Fibroblast of skin of right biceps (primary cell): ENCODE data around the gene VEZT.

ENCODE experiments used
- DNase-seq: peaks from one replicate; pipeline ENCODE4 v3.0.0-alpha.2; 2013

The VEZT gene

GRCh38 chr12:95325501-95325900, 107.9 kb downstream of the VEZT start:
- no peak for DNase-seq

GRCh38 chr12:95326445-95326844, 108.8 kb downstream of the VEZT start:
- DNase-seq = peak; percentile 84

GRCh38 chr12:95326855-95327254, 109.2 kb downstream of the VEZT start:
- no peak for DNase-seq

DNA sequence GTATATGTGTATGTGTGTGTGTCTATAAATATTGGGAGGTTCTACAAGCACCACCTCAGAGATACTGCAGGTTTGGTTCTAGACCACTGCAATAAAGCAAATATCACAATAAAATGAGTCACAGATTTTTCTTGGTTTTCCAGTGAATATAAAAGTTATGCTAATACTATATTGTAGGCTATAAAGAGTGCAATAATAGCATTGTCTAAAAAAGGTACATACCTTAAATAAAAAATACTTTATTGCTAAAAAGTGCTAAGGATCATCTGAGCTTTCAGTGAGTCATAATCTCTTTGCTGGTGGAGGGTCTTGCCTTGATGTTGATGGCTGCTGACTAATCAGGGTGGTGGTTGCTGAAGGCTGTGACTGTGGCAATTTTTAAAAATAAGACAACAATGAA, 111.1 kb downstream of the VEZT start:
- peak; percentile 53 for DNase-seq

DNA sequence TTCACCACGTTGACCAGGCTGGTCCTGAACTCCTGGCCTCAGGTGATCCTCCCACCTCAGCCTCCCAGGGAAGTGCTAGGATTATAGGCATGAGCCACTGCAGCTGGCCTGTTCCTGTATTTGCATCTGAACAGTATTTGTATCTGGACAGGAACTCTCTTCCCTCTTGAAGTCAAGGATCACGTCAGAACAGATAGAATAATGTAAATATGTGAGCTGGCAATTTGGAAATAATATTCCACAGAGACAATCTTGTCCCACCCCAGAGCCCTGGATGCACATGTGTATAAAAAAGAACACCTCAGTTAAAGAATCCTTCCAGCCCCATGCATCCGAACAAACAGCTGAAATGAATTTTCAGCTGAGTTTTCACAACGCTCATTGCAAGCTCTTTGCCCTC, 118.3 kb downstream of the VEZT start:
- DNase-seq = no peak

GRCh38 chr12:95336387-95337067, 118.9 kb downstream of the VEZT start:
- peak; percentile 89 for DNase-seq

GRCh38 chr12:95337146-95337545, 119.5 kb downstream of the VEZT start:
- peak; percentile 79 for DNase-seq

GRCh38 chr12:95339086-95339788, 121.6 kb downstream of the VEZT start:
- no peak for DNase-seq

GRCh38 chr12:95342008-95342407, 124.4 kb downstream of the VEZT start:
- no peak for DNase-seq

DNA sequence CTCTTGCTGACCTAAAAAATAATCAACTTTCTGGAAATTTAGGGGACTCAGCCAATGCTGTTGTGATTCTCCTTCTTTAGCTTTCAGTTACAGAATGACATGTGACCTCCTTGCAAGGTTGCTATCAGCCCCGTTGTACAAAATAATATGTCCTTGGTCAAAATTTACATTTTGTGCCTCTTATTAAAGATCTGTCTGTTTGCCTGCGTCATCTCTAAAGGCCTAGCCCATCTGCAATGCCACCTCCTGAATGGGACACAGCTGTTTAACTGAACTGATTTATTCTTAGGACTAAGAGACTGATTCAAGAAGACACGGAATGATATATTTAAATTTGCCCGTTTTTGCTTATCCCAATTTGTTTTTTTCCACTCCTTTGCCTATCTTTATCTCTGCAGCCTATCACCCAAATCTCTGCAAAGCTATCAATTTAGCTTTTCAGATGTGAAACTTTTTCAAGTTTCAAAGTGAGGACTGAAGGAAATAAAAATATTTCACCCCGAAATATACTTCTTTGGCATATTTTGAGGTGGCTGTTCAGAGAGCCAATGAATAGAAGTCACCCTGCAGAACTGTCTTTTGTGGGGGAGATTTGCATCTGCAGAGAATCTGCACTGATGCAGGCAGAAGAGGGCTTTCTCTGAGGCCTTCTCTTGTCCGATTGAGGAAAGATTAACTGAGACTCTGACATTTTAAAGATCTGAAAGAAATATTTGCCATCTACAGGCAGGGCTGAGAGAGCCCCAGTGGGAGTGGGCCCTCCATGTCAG, 126.0 kb downstream of the VEZT start:
- no peak for DNase-seq

DNA sequence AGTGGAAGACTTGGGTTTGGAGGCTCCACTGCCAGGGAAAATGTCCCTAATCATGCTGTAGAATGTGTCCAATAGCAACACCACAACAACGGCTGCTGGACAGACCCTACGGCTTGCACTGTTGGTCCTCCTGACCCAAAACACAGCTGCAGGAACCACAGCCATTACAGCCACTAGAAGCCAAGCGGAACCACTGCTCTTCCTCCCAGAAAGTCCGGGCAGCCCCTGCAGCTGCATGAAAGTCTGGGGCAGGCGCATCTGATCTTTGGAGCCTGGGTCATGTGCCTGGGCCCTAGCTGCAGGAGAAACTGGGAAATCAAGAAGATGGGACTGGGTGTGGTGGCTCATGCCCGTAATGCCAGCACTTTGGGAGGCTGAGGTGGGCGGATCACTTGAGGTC, 131.7 kb downstream of the VEZT start:
- no peak for DNase-seq

DNA sequence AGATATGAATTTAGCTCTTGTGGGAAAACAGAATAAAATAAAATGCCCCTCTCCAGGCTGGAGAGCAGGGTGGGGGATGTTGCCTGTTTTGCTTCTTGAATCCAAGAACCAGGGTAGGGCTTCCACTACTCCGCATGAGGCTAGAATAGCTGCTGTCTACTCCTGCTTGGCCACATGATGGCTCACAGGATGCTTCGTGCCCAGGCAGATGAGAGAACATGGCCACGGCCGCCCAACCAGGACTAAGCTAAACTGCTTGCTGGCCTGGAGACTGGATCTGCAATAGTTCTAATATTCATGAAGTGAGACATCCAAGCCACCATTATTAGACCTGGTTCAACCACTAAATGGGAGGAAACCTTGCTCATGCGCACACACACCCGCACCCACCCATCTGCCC, 134.1 kb downstream of the VEZT start:
- no peak for DNase-seq
